NCI-H524 treated with DMSO at 0.1 percent for 48 hours (cell line): ENCODE measurements around the gene EVPL.

ENCODE experiments used
- DNase-seq: peaks from one replicate; lab custom pipeline; 2025; lab: John Stamatoyannopoulos, UW

The EVPL gene

DNA sequence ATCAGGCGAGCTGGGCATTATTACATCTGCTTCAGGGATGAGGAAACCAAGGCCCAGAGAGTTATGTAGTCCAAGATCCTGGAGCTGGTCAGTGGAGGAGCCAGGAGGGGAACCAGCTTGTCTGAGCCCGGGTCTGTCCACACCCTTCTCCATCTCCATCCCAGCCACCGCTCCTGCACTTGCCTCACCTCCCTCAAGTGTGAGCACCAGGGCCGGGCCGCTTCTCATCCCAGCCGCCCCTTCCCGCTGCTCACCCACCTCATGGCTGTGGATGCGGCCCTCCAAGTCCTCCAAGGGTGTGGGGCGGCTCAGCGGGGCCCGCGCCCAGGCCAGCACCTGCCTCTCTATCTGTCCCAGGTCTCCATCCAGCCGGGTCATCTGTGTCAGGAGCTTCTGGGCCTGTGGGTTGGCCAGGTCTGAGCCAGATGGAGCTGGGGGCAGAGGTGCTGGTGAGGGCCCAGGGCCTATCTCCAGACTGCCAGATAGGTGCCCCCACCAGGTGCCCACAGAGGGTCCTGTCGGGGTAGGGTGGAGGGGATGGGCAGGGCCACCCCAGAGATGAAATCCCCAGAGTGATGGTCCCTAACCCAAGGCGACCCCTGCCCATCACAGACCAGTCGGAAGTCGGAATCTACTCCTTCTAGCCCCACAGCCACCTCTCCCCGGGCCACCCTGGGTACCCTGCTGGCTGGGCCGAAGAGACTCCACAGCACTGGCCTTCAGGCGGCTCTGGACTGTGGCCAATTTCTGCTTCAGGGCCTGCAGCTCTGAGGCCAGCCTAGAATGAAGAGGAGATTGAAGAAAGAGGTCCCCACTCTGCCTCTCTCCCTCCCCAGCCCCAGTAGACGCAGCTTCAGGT is 9.4 kb downstream of the EVPL start:
- no peak for DNase-seq

DNA sequence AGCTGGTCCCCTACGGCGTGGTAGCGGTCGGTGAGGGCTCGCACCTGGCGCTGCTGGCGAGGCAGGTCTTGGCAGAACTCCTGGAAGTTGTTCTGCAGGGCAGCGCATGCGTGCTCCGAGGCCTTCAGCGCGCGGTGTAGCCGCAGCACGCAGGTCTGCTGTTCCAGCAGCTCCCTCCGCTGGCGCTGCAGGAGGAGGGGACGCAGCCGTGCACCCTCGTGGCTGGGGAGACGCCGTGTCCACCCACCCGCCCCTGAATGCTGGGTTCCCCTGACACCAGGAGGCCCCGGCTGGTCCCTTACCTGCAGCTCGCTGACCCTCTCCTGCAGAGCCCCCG is 12.2 kb downstream of the EVPL start:
- DNase-seq, result no peak

DNA sequence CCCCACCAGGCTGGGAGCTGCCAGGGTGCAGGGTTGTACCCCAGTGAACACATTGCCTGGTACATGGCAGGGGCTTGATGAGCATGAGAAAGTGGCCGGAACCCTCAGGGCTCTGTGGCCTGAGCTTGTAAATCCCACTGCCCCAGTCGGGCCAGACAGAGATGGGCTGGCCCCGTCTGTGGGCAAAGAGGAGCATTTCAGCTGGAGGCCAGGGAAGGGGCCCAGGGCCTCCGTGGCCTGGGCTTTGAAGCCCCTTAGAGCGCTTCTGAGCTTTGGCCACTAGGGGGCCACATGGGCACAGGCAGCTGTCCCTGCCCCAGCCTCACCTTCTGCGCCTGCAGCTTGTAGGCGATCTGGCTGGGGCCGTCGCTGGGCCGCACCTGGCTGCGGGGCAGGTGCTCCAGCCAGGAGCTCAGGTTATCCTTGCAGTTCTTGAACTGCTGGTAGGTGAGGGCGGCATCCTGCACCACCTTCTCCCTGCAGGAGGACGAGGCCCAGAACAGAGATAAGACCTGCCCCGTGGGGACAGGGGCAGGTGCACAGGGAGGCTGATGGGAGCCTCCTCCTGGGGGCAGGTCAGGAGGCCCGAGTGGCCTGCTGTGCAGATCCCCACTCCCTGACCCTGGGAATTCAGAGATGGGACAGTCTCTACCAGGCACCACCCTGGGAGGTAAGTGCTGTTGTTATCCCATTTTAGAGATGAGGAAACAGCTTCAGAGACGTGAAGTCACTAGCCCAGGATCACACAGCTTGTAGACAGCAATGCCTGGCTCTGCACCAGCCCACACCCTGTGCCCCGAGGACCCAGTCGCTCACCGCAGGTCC is 12.8 kb downstream of the EVPL start:
- DNase-seq, result no peak

DNA sequence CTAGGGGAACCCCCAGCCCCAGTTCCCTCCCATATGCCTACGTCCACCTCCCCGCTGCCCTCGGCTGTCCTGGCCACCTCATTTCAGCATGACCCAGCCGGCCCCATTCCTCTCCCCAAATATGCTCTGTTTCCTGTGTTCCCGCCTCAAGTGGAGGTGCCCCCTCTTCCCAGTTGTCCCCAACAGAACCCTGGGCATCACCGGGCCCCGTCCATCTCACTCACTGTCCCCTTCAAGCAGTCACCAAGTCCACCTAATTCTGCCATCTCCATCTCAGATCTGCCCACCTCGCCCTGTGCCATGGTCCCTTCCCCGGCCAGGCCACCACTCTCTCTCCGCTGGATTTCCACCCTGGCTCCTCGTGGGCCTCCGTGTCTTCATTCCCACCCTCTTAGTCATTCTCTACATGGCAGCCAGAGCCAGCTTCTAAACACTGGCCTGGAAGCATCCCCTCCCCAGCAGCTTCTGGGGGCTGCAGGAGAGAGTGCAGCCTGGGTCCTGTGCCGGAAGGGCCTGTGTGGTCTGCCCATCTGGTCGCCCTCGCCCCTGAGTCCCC is 13.7 kb downstream of the EVPL start:
- DNase-seq, result no peak

DNA sequence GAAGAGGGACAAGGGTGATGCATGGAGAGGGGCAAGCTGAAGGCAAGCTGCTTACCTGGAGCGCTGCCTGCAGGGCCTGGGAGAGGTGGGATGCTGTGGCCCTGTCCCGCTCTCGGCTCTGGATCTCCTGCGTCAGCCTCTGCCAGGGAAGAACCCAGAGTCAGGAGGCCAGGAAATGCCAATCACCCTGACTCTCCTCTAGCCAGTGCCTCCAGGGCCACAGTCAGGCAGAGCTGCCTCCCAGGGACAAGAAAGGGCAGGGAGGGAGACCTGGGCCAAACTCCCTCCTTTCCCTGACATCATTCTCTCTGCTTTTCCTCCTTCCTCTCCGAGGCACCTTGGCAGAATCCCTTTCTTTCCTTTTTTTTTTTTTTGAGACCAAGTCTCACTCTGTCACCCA is 15.2 kb downstream of the EVPL start:
- DNase-seq, result no peak

DNA sequence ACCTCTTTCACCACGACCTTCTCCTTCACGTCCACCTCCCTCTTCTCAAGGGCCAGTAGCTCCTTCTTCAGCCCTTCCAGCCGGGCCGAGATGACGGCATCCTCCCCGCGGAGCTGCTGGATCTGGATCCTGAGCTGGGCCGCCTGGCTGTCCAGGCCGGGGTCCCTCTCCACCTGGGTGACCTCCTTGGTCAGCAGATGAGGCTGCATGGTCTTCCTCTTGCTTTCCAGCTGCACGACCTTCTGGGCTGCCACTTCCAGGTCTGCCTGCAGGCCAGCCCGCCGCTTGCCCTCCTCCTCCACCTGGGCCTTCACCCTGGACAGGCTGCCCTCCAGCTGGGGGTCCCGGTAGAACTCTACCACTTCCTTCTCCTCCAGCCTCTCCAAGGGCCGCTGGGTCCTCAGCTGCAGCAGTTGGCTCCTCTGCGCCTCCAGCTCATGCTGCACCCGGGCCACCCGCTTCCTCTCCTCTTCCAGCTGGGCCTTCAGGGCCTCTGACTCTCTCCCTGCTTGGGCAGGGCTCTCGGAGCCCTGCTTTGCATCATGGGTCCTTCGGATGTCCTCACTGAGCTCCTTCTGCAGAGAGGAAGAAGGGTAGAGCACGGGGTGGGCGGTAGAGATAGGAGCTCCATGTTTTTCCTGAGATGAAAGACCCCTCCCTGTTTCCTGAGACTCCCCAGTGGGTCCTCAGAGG is 17.0 kb downstream of the EVPL start:
- DNase-seq, result no peak

DNA sequence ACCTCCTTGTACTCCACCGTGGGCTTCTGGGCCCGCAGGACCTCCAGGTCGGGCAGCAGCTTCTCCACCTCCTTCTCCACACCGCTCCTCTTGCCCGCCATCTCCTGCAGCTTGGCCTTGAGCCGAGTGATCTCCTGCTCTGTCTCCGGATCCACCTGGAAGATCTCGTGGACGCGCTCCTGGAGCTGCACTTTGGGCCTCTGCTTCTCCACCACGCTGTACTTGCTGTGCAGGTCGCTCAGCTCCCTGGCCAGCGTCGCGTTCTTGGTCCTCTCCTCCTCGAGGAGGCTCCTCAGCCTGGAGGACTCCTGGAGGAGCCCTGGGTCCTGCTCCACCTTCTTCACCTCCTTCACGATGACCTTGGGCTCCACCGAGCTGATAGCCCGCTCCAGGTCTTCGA is 17.7 kb downstream of the EVPL start:
- no peak for DNase-seq

DNA sequence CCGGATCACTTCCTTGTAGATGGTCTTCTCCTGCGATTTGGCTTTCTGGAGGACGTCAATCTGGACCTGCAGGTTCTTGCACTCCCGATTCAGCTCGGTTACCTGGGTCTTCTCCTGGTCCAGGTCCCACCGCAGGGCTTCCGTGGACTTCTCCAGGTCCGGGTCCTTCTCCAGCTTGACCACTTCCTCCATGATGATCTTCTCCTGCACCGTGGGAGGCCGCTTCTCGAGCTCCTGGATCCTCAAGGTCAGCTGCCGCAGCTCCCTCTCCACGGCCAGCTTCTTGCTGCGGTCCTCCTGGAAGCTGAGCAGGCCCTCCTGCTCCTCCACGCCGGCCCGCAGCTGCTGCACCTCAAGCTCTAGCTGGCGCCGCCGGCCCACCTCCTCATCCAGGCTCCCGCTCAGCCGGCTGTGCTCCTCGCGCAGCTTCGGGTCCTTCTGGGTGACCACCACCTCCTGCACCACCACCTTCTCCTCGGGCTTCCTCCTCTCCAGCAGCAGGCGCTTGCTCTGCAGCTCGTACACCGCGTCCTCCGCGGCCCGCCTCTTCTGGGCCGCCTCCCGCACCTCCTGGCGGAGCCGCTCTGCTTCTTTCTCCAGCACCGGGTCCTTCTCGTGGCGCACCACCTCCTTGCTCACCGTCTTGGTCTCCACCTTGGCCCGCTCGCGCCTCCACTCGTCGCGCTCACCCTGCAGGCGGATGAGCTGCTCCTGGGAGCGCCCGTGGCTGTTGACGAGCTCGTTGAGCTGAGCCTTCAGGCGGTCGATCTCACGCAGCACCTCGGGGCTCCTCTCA is 18.3 kb downstream of the EVPL start:
- DNase-seq, result no peak

DNA sequence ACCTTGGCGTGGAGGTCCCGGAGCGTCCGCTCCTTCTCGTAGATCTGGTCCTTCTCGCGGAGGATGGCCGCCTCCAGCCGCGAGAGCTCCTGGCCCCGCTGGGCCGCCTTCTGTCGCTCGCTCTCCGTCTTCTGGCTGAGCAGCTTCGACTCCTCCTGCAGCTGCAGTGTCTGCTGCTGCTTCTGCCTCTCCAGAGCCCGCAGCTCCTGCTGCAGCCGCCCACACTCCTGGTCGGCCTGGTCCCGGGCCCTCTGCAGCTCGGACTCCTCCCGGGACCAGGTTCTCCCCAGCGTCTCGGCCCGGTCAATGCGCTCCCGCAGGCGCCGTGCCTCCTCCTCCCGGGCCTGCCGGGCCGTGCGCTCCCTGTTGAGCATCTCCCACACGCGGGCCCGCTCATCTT is 18.9 kb downstream of the EVPL start:
- DNase-seq, result no peak

DNA sequence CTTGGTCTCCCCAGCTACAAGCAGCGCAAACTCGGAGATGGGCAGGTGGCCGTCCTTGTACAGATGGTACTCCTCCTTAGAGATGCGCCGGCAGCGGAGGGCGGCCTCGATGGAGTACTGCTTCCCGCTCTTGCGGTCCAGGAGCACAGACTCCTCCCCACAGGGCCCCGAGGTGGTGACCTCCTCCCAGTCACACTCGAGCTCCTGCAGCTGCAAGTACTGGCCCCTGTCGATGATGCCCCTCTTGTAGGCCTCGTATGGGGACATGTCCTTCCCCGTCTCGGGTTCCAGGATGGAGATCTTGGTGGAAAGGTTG is 19.3 kb downstream of the EVPL start:
- no peak for DNase-seq

DNA sequence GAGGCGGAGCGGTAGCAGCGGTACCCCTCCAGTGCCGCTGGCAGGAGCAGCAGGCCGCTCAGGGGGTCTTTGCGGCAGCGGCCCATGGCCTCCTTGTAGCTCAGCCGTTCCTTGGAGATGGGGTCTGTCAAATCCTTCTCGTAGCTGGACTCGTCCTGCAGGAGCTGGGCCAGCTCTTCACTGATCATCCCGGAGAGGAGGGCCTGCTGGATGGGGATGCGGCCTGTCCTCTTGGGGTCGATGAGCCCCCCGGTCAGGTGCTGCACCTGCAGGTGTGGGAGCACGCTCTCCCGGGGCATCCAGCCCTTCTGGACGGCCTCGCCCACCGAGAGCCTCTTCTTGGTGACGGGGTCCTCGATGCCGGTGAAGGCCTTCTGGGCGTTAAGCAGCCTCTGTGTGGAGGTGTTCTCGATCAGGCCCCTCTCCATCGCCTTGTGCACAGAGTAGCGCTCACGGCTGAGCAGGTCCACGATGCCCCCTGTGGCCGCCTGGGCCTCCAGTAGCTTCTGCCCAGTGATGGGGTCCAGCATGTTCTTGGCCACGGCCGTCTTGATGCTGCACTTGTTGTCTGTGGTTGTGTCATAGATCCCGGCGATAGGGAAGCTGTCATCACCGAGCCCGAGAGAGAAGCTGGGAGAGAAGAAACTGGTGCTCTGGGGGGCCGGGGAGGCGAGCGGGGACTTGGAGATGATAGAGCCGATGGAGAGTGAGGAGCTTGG is 19.8 kb downstream of the EVPL start:
- no peak for DNase-seq

DNA sequence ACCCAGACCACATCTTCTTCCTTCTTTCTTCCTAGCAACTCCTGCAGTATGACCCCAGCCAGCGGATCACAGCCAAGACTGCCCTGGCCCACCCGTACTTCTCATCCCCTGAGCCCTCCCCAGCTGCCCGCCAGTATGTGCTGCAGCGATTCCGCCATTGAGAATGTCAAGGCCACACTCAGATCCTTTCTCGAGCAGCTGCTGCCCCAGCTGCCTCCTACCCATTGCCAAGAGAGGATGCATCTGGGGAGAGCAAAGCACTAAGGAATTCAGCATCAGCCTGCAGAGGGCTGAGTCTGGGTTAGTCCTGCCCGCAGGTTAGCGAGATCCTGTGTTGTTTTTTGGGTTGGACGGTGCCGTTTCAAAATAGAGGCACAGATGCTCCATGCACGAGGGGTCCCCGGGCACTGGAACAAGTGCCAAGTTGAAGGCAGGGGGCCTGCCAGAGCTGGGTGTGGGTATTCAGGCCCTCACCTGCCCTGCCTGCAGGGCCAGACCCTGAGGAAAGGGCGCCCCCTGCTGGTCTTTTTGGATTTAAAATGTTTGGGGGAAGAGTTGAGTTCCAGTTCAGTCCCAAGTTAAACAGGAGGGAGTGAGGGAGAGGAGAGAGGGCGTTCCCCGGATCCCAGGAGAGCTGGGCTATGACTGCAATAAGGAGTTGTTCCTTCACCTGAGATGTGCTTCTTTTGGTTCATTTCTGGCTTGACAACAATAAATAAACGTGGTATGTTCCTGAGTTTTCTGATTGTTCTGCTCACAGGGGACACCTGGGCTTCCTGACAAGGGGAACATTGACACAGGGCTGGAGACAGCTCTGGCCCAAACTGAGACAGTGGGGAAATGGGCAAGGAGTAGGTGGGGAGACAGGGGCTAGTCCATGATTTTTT is 21.6 kb downstream of the EVPL start:
- DNase-seq, result peak; percentile 74

DNA sequence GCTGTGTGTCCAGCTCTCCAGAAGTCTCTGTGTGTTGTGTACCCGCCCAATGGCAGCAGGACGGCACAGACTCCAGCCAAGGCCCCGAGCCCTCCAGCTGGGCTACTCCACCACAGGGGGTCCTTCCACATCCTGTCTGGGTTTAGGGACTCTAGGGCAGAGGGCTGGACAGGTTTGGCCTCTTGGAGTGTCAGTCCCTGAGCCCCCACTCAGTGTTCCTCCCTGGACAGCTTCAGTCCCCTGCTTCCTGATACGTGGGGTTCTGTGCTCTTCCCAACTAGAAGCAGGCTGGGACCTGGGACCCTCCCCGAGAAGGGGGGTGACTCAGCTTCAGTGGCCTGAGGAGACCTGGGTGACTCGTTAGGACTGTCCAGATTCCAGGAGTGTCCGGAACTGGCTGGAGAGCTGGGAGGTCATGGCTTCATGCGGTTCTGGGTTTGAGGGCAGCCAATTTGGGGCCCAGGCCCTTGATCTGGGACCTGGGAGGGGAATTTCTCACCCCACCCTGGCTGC is 22.3 kb downstream of the EVPL start:
- DNase-seq, result no peak

DNA sequence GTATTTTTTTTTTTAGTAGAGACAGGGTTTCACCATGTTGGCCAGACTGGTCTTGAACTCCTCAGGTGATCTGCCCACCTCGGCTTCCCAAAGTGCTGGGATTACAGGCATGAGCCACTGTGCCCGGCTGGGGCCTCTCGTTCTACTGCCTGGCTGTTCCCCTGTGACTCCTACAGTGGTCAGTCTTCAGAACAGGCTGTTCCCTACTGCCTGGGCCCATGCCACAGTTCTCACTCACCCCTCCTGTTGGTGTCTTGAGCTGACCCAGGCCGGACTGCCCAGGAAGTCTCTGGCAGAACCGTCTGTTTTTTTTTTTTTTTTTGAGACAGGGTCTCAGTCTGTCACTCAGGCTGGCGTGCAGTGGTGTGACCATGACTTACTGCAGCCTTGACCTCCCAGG is 23.2 kb downstream of the EVPL start:
- DNase-seq, result no peak

DNA sequence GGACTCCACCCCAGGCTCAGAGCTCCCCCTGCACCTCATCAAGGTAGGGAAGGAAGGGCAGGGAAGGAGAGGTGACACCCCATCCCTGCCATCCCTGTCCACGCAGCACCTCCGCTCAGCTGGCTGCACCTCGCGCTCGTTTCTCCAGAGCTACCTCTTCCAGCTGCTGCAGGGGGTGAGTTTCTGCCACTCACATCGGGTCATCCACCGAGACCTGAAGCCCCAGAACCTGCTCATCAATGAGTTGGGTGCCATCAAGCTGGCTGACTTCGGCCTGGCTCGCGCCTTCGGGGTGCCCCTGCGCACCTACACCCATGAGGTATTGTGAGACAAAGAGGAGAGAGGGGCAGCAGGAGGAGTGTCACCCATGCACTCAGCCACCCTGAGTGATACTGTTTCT is 25.0 kb downstream of the EVPL start:
- no peak for DNase-seq

DNA sequence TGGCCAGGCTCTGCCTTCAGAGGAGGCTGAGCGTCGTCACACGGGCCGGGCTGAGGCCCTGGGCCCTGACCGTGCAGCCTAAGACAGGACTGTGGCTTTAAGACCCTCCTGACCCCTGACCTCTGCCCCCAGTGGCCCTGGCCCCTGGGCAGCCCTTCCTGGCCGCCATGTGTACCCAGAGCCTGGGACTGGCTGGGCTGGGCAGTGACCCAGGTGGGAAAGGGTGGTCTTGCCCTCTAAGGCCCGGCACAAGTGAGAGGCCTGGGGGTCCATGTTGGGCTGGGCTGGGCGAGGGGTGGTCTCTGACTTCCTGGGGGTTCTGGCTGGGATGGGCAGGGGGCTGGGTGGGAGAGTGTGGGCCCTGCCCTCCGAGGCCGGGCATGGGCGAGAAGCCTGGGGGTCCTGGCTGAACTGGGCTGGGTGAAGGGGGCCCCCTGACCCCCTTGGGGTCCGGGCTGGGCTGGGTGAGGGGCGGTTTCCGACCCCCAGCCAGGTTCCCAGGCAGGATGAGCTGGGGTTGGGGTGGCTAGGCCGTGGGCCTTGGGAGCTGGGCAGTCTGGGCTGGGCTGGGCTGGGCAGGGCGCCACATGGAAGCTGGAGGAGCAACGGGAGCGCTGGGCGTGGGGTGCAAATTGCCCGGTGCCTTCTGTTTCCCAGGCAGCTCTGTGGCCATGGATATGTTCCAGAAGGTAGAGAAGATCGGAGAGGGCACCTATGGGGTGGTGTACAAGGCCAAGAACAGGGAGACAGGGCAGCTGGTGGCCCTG is 26.2 kb downstream of the EVPL start, which contains the start of gene CDK3:
TSS of gene CDK3 (plus strand) at position 101 of the 767 bp plus-strand sequence. CDS start at position 672, 571 bp downstream.
- DNase-seq, result no peak

DNA sequence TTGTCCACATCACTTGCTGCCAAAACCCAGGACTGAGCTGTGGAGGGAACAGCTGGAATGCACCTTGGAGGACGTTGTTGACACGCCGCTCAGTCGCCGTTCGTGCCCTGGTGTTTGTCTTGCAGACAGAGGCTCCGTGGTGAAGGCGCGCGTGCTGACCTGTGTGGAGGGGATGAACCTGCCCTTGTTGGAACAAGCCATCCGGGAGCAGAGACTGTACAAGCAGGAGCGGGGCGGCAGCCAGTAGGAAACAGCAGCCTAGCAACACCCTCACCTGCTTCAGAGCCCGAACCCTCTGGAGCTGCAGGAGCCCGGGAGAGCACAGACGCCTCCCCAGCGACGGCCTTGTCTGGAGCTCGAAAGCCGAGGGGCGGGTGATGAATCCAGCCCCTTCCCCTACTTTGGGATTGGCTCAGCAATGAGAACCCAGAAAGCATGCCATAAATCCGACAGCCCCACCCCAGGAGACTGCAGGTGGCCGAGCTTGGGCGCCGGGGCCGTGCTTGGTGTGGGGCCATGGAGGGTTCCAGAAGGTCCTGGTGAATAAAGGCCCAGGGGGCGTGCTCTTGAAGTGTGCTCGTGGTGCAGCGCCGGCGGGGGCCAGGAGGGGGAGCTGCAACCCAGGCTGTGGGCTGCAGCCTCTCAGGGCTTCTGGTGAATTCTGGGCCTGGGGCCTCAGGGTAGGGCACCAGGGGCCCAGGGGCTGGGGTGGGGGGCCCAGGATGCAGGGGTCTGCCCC is 26.9 kb downstream of the EVPL start:
- no peak for DNase-seq

DNA sequence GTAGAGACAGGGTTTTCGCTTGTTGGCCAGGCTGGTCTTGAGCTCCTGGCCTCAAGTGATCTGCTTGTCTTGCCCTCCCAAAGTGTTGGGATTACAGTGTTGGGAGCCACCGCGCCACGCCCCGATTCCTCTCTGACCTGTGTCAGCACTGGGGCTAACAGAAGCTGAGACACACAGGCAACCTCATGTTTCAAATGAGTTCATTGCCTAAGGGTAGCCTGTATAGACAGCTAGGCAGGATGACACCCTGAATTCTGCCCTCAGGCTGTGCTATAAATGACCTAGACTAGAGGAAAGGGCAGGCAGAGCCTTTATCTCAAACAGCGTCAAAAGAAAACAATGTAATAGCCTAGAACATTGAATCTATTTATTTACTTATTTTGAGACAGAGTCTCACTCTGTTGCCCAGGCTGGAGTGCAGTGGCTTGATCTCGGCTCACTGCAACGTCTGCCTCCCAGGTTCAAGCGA is 28.7 kb downstream of the EVPL start:
- DNase-seq, result no peak
